CD4-positive, CD25-positive, alpha-beta regulatory T cell (primary cell): ENCODE results near the gene SLC7A14. TPM values are rescaled to one million over a fixed set of nuclear protein-coding genes. Genes with fewer than 3 reads are reported as not detected.

Experiments used
- ATAC-seq, 2 donors: fragments of 150-1000 bp; cut with Tn5 transposase; one replicate each; pipeline ENCODE4 v1.10.0; 2021; ENCODE audit warnings: low read depth in 2 of 2, moderate number of reproducible peaks in 2 of 2, moderate library complexity in 1 of 2
- DNase-seq, 3 donors: peaks; one replicate each; pipeline versions ENCODE4 v3.0.0 to v3.0.0-alpha.2; 2012 to 2022; ENCODE audit warnings: mixed read lengths in 1 of 3
- H3K27ac ChIP-seq: one replicate; pipeline ENCODE4 v1.7.0; 2013; ENCODE audit warnings: mild to moderate bottlenecking, low read length; ENCODE audit not compliant: insufficient read depth, poor library complexity, severe bottlenecking
- H3K27me3 ChIP-seq: one replicate; pipeline ENCODE4 v1.7.0; 2013; ENCODE audit warnings: low read length; ENCODE audit not compliant: control insufficient read depth, insufficient read depth
- H3K36me3 ChIP-seq: one replicate; pipeline ENCODE4 v1.7.0; 2013; ENCODE audit warnings: mild to moderate bottlenecking, low read length, moderate library complexity; ENCODE audit not compliant: control insufficient read depth, insufficient read depth
- H3K4me1 ChIP-seq: 2 replicates; pipeline ENCODE4 v1.7.0; 2013; ENCODE audit warnings: mild to moderate bottlenecking, low read length; ENCODE audit not compliant: insufficient read depth, control insufficient read depth, poor library complexity, severe bottlenecking
- H3K4me3 ChIP-seq: one replicate; pipeline ENCODE4 v1.7.0; 2013; ENCODE audit warnings: low read depth, mild to moderate bottlenecking, low read length, moderate library complexity
- H3K9me3 ChIP-seq, 2 experiments: 1 replicate in 1 of 2; 2 replicates in 1 of 2; pipeline ENCODE4 v1.7.0; 2013; ENCODE audit warnings: low read length in 2 of 2, mild to moderate bottlenecking in 1 of 2, moderate library complexity in 1 of 2; ENCODE audit not compliant: control insufficient read depth in 2 of 2
- H3K27ac Mint-ChIP-seq, 3 donors: one replicate each; pipeline ENCODE4 v1.8.0; 2020 to 2022; ENCODE audit warnings: mild to moderate bottlenecking in 3 of 3, mixed read lengths in 3 of 3, moderate library complexity in 2 of 3
- H3K27me3 Mint-ChIP-seq: one replicate; pipeline ENCODE4 v1.8.0; 2022; ENCODE audit warnings: mild to moderate bottlenecking, mixed read lengths
- H3K36me3 Mint-ChIP-seq: one replicate; pipeline ENCODE4 v1.8.0; 2020; ENCODE audit warnings: mixed read lengths
- H3K4me1 Mint-ChIP-seq, 4 donors: one replicate each; pipeline ENCODE4 v1.8.0; 2020 to 2022; ENCODE audit warnings: mixed read lengths in 4 of 4, mild to moderate bottlenecking in 1 of 4
- H3K4me3 Mint-ChIP-seq, 4 donors: one replicate each; pipeline ENCODE4 v1.8.0; 2020 to 2022; ENCODE audit warnings: mild to moderate bottlenecking in 4 of 4, mixed read lengths in 4 of 4, moderate library complexity in 3 of 4
- H3K9me3 Mint-ChIP-seq, 7 donors: one replicate each; pipeline ENCODE4 v1.8.0; 2020 to 2022; ENCODE audit warnings: mixed read lengths in 7 of 7, mild to moderate bottlenecking in 3 of 7, moderate library complexity in 2 of 7
- polyA plus RNA-seq, 4 donors: library from polyadenylated mRNA; unstranded; fragments of 300-500 nt; fragmentation: Illumina TruSeq; gene quantifications; one replicate each; pipeline ENCODE4 v1.2.3, GENCODE V29; 2021
- total RNA-seq: library from RNA; stranded (reverse); gene quantifications from one replicate; pipeline ENCODE4 v1.2.3, GENCODE V29; 2022

Gene SLC7A14
- total and polyA plus RNA-seq, 5 donors from 2014 or later = not detected

- peaks cover 11% of the 10 kb centered on the region for H3K27me3 Mint-ChIP-seq
- Histone ChIP-seq H3K9me3 (no peaks in the 10 kb centered on the region), H3K4me3 (no peak overlapping the region), H3K27ac (no peak overlapping the region), H3K36me3 (no peaks in the 10 kb centered on the region), H3K4me1 (no peaks in the 10 kb centered on the region), H3K27me3 (peaks cover 3% of the 10 kb centered on the region)
- no peaks in the 10 kb centered on the region for H3K36me3 Mint-ChIP-seq
- no peak overlapping the region for H3K27ac Mint-ChIP-seq
- DNase-seq = no peak
- no peak overlapping the region for H3K4me3 Mint-ChIP-seq
- H3K9me3 Mint-ChIP-seq = peaks cover 0 to 4% (median 0%) of the 10 kb centered on the region in 7 donors
- H3K4me1 Mint-ChIP-seq = no peaks in the 10 kb centered on the region
- ATAC-seq = no peak
Observed at GRCh38 chr3:170555329-170555728, 30.5 kb downstream of the SLC7A14 start.

- Histone ChIP-seq H3K9me3 (no peaks in the 10 kb centered on the region), H3K27me3 (peaks cover 3% of the 10 kb centered on the region), H3K4me1 (no peaks in the 10 kb centered on the region), H3K4me3 (no peak overlapping the region), H3K36me3 (no peaks in the 10 kb centered on the region), H3K27ac (no peak overlapping the region)
- ATAC-seq (no peak), DNase-seq (no peak)
- Mint-ChIP-seq H3K4me3 (no peak overlapping the region), H3K4me1 (no peaks in the 10 kb centered on the region), H3K36me3 (no peaks in the 10 kb centered on the region), H3K27me3 (peaks cover 14% of the 10 kb centered on the region), H3K27ac (no peak overlapping the region), H3K9me3 (peaks cover 0 to 4% (median 0%) of the 10 kb centered on the region in 7 donors)
Observed at GRCh38 chr3:170553788-170554757, 31.8 kb downstream of the SLC7A14 start.

GRCh38 chr3:170551252-170551651 is 34.6 kb downstream of the SLC7A14 start:
- H3K27me3 Mint-ChIP-seq = peaks cover 9% of the 10 kb centered on the region
- Histone ChIP-seq H3K36me3 (no peaks in the 10 kb centered on the region), H3K27ac (no peak overlapping the region), H3K4me3 (no peak overlapping the region), H3K27me3 (peaks cover 1% of the 10 kb centered on the region), H3K9me3 (no peaks in the 10 kb centered on the region), H3K4me1 (no peaks in the 10 kb centered on the region)
- H3K4me3 Mint-ChIP-seq = no peak overlapping the region
- DNase-seq (no peak), ATAC-seq (no peak)
- no peaks in the 10 kb centered on the region for H3K4me1 Mint-ChIP-seq
- no peaks in the 10 kb centered on the region for H3K36me3 Mint-ChIP-seq
- no peak overlapping the region for H3K27ac Mint-ChIP-seq
- H3K9me3 Mint-ChIP-seq = peaks cover 0 to 4% (median 0%) of the 10 kb centered on the region in 7 donors

- ATAC-seq (no peak), DNase-seq (no peak)
- Histone ChIP-seq H3K4me3 (no peak overlapping the region), H3K36me3 (no peaks in the 10 kb centered on the region), H3K27ac (no peak overlapping the region), H3K9me3 (no peaks in the 10 kb centered on the region), H3K27me3 (peaks cover 2% of the 10 kb centered on the region), H3K4me1 (no peaks in the 10 kb centered on the region)
- Mint-ChIP-seq H3K4me1 (no peaks in the 10 kb centered on the region), H3K4me3 (no peak overlapping the region), H3K27ac (no peak overlapping the region), H3K27me3 (peaks cover 7% of the 10 kb centered on the region), H3K36me3 (no peaks in the 10 kb centered on the region), H3K9me3 (peaks cover 0 to 1% (median 0%) of the 10 kb centered on the region in 7 donors)
Observed at GRCh38 chr3:170542704-170543103, 43.2 kb downstream of the SLC7A14 start.

GRCh38 chr3:170539897-170540296 is 46.0 kb downstream of the SLC7A14 start:
- Mint-ChIP-seq H3K4me3 (no peak overlapping the region), H3K36me3 (no peaks in the 10 kb centered on the region), H3K9me3 (peaks cover 0 to 1% (median 0%) of the 10 kb centered on the region in 7 donors), H3K4me1 (no peaks in the 10 kb centered on the region), H3K27ac (no peak overlapping the region), H3K27me3 (peaks cover 7% of the 10 kb centered on the region)
- no peaks in the 10 kb centered on the region for H3K4me1 ChIP-seq
- no peak for ATAC-seq
- no peaks in the 10 kb centered on the region for H3K36me3 ChIP-seq
- no peak for DNase-seq
- H3K27ac ChIP-seq = no peak overlapping the region
- H3K9me3 ChIP-seq = no peaks in the 10 kb centered on the region
- H3K27me3 ChIP-seq = peaks cover 7% of the 10 kb centered on the region
- no peak overlapping the region for H3K4me3 ChIP-seq

GRCh38 chr3:170536712-170537111 is 49.2 kb downstream of the SLC7A14 start:
- Mint-ChIP-seq H3K4me3 (no peak overlapping the region), H3K9me3 (peaks cover 0 to 1% (median 0%) of the 10 kb centered on the region in 7 donors)

GRCh38 chr3:170534227-170534626 is 51.6 kb downstream of the SLC7A14 start:
- H3K4me3 ChIP-seq = no peak overlapping the region
- no peaks in the 10 kb centered on the region for H3K4me1 ChIP-seq
- Mint-ChIP-seq H3K9me3 (peaks cover 0 to under 1% (median 0%) of the 10 kb centered on the region in 7 donors), H3K36me3 (no peaks in the 10 kb centered on the region), H3K27ac (no peak overlapping the region), H3K4me1 (no peaks in the 10 kb centered on the region), H3K27me3 (no peaks in the 10 kb centered on the region), H3K4me3 (no peak overlapping the region)
- H3K27ac ChIP-seq = no peak overlapping the region
- peaks cover 7% of the 10 kb centered on the region for H3K27me3 ChIP-seq
- DNase-seq (no peak), ATAC-seq (no peak)
- no peaks in the 10 kb centered on the region for H3K36me3 ChIP-seq
- no peaks in the 10 kb centered on the region for H3K9me3 ChIP-seq

More at GRCh38 chr3:170536712-170537111, 49.2 kb downstream of the SLC7A14 start:
- H3K27me3 ChIP-seq = peaks cover 7% of the 10 kb centered on the region
- Mint-ChIP-seq H3K36me3 (no peaks in the 10 kb centered on the region), H3K27ac (no peak overlapping the region), H3K4me1 (no peaks in the 10 kb centered on the region), H3K27me3 (no peaks in the 10 kb centered on the region)
- H3K9me3 ChIP-seq = no peaks in the 10 kb centered on the region
- ATAC-seq = no peak
- no peak overlapping the region for H3K27ac ChIP-seq
- no peak overlapping the region for H3K4me3 ChIP-seq
- no peak for DNase-seq
- no peaks in the 10 kb centered on the region for H3K36me3 ChIP-seq
- no peaks in the 10 kb centered on the region for H3K4me1 ChIP-seq

- peaks cover 6% of the 10 kb centered on the region for H3K27me3 ChIP-seq
- Mint-ChIP-seq H3K4me1 (no peaks in the 10 kb centered on the region), H3K36me3 (no peaks in the 10 kb centered on the region), H3K4me3 (no peak overlapping the region), H3K27ac (no peak overlapping the region), H3K9me3 (no peaks in the 10 kb centered on the region), H3K27me3 (no peaks in the 10 kb centered on the region)
- DNase-seq = no peak
- H3K27ac ChIP-seq = no peak overlapping the region
- H3K4me3 ChIP-seq = no peak overlapping the region
- ATAC-seq = no peak
- H3K4me1 ChIP-seq = no peaks in the 10 kb centered on the region
- no peaks in the 10 kb centered on the region for H3K9me3 ChIP-seq
- H3K36me3 ChIP-seq = no peaks in the 10 kb centered on the region
Observed at GRCh38 chr3:170532573-170532972, 53.3 kb downstream of the SLC7A14 start.
